Measurements from ENCODE around the gene CBLN3.
"Not testable (repeated sequence)": the region's sequence is repeated elsewhere in the genome, so short reads cannot be mapped to it uniquely, and the experiment has no call there.

The CBLN3 gene

DNA sequence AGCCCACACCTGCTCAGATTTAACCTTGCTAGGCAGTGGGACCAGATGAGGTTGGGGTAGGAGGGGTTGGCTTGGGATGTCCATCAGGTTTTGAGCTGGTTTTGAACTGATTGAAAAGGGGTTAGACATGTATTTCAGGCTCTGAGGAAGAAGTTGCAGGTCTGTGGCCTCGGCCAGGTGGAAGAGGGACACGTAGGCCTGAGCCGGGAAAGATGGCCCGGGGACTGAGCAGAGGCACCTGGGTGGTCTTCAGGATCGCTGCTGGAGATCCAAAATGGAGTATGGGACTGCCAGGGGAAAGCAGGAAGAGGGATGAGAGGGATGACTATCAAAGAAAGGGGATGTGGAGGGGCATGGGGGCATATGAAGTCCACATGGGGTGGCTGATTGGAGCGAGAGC is 23.1 kb downstream of the CBLN3 start:
- in situ Hi-C loops (cut with HindIII; ENCODE audit: low sequenced_read_pairs), result no loop called here

GRCh38 chr14:24404814-24405213 is 24.7 kb downstream of the CBLN3 start:
- in situ Hi-C loops (cut with HindIII; ENCODE audit: low sequenced_read_pairs), result no loop called here

DNA sequence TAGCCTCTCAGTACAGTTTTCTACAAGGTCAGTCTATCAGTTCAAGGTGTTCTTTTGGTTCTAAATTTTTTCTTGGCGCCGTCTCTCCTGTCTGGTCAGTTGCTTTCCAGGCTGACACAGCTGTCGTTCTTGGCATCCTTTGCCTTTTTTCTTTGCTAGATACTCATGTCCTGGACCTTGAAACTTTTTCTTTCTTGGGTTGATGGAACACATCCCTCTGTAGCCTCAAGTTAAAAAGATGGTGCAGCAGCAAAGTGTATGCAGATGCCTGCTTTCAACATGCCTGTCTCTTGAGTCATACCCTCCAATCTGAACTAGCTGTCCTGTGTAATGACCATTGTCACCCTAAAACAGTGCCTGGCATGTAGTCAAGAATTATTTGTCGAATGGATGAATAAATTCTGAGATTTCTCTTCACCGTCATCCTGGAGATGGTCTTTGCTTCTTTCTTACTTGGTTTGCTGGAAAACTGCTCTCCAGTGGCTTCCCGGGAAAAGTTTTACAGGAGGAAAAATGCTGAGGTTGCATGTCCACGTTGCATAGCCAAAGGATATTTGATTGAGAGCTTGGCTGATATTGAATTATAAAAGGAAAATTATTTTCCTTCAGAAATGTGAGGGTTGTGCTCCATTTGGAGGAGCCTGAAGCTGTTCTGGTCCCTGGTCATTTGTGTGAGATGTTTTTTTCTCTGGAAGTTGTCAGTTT is 26.0 kb downstream of the CBLN3 start:
- in situ Hi-C loops (cut with HindIII; ENCODE audit: low sequenced_read_pairs), result no loop called here

DNA sequence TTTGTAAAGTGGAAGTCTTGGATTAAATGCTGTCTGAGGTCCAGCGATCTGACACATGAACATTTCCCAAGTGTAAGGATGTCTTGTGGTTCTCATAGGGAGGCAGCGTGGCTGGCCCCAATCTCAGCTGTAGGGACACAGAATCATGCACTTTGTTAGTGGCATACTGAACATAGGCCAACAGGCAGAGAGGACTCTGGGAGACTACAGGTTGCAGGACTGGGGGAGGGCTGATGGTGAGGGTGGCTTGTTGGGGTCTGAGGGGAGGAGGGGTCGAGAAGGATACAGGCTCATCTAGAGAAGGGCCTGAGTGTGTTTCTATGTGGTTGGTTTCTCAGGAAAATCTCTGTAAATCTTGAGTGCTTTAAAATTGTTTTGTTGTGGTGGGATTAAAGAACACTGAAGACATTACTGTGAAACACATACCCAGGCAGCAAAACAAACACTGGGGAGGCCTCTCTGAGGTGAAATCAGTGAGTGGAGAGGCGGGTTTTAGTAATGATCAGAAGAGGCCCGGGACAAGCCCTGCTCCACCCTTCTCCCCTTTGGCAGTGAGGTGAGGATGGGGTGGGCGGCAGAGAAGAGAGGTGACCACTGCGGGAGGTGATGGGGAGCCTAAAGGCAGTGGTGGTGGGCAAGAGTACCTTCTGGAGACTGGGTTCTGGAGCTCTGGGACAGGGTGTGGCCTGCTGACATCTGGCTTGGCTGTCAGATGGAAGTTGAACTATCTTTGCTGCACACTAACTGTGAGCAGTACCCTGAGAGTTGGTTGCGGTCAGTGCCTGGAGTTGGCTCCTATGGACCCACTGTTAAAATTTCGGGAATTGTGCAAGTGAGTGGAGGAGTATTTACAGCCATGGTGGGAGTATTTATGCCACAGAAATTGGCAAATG is 27.4 kb downstream of the CBLN3 start:
- in situ Hi-C loops (cut with HindIII; ENCODE audit: low sequenced_read_pairs), result no loop called here

DNA sequence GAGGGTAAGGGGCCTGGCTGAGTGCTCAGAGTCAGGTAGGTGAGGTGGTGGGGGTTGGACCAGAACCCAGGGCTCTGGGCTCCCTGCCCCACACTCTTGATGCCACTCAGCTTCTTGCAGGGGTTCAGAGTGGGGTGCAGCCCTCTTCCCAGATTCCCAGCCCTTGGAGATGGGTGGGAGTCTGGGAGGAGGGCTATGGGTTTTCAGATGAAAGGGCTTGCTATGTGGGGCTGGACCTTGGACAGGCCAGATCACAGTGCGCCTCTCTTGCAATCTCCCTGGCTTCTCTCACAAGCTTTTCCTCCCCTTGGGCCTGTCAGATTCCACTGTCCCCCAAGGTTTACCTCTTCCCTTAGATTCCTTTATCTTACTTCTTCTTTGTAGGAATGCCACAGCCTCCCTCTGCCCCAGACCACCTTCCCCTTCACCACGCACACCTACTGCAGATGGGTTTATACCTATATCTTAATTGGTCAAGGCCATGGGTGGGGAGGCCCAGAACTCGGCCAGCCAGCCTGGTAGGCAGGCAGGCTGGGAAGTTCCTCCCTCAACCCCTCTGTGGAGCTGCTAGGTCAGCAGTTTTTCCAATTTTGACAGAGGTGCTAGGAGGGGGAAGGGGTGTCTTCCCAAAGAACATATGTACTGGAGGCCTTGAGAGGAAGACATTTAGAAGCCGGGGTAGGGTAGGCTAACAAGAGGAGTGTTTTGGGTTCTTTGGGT is 29.3 kb downstream of the CBLN3 start:
- in situ Hi-C loops (cut with HindIII; ENCODE audit: low sequenced_read_pairs), result no loop called here

- in situ Hi-C loops (cut with HindIII; ENCODE audit: low sequenced_read_pairs), result no loop called here
These were observed 30.0 kb downstream of the CBLN3 start for GRCh38 chr14:24399447-24399822.

GRCh38 chr14:24398653-24399446 is 30.6 kb downstream of the CBLN3 start, which contains the start of gene NYNRIN:
TSS of gene NYNRIN (plus strand) at chr14:24399003. CDS start at chr14:24399247, 244 bp downstream.
- in situ Hi-C loops (cut with HindIII; ENCODE audit: low sequenced_read_pairs), result no loop called here

DNA sequence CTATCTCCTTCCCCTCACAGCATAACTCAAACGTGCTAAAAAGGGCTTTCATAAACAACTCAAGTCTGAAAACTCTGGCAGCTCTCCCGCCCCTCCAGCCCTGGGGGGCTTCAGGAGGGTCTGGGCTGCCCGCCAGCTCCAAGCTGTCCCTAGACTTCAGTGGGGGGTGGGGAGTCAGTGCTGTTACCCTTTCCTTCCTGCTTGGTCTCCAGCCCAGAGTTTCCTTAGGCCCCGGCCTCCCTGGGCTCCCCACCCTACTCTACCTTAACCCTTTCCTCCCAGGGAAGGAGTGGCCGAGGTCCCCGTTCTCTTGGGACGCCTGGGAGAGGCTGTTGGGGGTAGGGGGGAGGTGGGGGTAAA is 31.2 kb downstream of the CBLN3 start:
- in situ Hi-C loops (cut with HindIII; ENCODE audit: low sequenced_read_pairs), result no loop called here

DNA sequence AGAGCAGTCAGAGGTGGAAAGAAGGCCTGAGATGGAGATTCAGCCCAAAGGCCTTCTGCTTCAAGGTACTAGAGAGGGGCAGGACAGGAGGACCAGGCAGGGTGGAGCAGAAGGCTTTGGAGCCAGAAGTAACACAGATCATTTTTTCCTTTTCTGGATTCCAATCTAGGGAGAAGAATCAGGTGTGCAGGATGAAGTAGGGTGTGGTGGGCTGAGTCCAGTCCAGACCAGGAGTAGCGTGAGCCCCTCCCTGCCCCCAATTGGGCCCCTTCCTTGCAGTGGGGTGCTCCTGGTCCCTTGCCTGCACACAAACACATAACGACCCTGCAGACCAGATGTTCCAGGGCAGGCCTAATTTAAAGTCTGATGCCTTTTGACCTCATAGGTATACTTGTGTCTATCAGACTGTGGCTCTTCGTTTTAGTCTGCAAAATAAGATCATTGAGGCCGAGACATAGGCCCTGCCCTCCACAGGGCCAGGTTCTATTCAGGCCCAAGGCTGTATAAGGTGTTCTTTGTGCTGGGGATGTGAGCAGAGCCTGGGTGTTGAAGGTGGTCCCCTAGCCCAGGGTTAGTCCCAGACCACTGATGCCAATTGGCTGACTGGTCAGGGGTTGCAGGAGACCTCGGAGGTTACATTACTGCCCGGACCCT is 31.7 kb downstream of the CBLN3 start:
- in situ Hi-C loops (cut with HindIII; ENCODE audit: low sequenced_read_pairs), result no loop called here

DNA sequence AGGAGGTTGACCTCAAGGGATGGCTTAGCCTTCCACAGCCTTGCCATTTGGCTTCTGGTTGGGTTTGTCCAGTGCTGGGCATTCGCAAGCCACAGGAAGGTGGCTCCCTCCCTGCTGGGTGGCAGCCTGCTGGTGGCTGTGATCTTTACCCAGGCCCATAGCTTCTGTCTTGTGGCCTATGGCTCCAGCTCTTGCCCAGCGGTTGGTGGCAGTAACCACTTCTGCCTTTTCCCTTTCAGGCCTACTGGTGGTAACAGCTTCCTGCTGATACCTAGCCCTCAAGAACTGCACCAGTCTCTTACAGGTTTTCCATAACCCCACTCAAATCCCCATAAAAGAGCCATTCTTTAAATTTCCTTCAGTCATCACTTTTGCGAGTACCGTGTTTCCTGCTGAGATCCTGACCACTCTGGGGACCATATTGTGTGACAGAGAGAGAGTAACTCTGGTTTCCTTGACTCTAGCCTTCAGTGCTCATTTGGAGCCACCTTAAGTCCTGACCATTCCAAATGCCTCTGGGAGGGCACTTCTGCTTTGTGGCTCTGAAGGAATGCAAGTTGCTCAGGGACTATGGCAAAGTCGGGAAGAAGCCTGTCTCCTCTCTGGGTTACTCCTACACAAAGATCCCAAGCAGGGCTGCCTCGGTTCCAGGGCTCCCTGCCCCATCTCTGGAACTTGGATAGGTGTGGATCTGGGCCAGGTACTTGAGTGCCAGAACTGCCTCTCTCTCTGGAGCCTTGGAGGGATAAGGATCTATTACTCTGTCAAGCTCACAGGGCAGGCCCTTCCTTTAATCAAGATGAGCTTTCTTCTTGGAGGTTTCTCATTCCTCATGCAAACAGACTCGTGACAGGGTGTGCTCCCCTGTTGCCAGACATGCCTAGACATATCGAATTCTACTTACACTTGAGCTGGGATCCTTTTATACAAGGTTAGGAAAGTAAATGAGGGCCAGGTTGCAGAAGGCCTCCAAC is 33.6 kb downstream of the CBLN3 start:
- in situ Hi-C loops (cut with HindIII; ENCODE audit: low sequenced_read_pairs), result no loop called here

- in situ Hi-C loops (cut with HindIII; ENCODE audit: low sequenced_read_pairs), result no loop called here
These were observed 35.2 kb downstream of the CBLN3 start for GRCh38 chr14:24394275-24394674.

DNA sequence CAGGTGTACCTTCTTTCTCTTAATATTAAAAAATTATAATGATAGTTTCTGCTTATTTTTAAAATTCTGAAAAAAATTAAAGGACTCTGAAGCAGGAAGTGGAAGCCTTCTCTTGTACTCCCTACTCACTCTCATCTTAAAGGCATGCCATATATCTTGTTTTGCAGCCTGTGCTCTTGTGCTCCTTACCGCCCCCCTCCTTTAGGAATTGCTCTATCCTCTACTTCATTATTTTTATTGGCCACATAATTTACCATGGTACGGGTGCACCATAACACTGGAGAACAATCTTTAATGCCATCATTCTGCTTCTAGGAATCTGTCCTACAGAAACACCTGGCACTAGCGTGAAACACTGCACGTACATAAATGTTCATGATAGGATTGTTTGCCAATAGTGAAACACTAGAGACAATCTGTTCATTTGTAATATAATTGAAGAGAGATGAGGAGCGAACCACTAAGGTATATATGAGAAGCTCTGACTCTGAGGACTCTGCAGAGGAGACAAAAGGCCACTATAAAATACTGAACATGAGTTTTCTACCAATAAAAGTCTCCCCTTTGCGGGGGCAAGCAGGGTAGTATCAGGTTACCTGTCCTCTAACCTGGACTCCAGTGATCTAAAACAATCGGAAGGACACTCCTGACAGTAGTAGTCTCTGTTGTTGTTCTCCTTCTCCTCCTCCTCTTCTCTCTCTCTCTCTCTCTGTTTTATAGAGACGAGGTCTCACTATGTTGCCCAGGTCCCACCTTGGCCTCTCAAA is 37.0 kb downstream of the CBLN3 start:
- in situ Hi-C loops (cut with HindIII; ENCODE audit: low sequenced_read_pairs), result no loop called here

DNA sequence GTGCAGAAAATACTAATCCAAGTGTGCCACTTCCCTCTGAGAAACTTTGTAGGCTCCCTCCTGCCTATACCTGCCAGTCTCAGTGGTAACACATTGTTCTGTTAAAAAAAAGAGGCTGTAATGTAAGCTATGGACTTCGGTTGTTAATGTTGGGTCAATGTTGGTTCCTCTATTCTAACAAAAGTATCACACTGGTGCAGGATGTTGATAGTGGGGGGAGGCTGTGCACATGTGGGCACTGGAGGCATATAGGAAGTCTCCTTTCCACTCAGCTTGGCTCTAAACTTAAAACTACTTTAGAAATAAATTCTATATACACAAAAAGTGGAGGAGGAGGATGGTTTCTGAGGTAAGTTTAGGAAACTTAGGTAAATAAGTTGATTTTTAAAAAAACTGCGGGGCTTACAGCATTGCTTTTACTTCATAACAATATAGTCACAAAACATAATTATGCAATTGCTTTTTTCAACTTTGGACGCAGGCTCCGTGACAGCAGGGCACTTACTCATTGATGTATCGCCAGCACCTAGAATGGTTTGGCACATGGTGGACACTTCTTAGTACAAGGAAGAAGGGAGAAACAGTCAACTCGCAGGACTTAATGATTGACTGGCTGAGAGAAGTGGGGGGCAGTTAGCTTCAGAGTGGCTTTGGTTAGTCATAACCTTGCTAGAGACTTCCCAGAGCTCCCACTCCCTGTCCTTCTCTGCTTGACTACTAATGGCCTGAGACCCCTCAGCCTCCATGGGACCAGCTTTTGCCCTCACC is 38.6 kb downstream of the CBLN3 start:
- in situ Hi-C loops (cut with HindIII; ENCODE audit: low sequenced_read_pairs), result no loop called here

DNA sequence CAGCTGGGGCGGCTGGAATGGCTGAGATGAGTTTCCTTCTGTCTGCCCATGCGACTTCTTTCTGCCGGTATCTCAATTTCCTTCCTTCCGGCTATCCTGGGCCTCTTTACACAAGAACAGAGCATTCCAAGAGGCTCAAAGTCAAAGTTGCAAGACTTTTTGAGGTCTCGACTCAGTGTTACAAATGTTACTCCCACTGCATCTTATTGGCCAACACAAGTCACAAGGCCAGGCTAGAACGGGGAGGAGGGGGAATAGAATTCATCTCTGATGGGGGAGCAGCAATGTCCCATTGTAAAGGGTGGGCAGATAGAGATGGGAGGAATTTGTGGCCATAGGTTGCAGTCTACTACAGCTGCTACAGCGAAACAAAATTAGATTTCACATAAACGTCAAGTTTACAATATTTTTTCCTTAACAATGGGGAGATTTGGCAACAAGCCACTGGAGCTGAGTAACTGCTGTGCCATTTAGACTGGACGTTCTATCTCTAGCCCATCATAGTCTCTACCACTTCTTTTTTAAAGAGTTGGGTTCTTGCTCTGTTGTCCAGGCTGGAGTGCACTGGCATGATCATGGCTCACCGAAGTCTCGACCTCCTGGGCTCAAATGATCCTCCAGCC is 40.1 kb downstream of the CBLN3 start:
- in situ Hi-C loops (cut with HindIII; ENCODE audit: low sequenced_read_pairs), result no loop called here

DNA sequence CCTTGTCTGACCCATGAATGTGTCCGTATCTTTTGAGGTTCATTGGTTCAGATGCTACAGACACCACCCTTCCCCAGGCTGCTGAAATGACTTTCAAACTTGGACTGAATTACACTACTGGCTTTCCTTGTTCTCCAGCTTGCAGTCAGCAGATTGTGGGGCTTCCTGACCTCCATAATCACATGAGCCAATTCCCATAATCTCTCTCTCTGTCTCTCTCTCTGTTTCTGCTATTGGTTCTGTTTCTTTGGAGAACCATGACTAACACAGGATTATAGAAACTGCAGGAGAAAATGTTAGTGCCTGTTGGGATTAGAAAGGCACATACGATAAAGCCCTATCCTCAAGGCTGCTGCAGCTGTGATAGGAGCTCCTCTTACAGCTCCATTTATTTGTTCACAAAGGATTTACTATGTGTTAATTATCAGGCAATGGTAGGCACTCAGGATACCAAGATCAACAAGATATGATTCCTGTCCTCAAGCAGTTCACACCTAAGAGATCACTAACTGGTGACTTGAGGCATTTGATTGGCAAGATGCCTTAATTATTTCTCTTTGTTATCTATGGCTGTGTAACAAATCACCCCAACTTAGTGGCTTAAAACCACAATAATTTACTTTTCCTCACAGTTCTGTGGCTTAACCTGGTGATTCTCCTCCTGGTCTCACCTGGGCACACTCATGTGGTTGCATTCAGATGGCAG is 40.8 kb downstream of the CBLN3 start:
- in situ Hi-C loops (cut with HindIII; ENCODE audit: low sequenced_read_pairs), result no loop called here

- in situ Hi-C loops (cut with HindIII; ENCODE audit: low sequenced_read_pairs), result not testable (repeated sequence)
These were observed 41.9 kb downstream of the CBLN3 start for GRCh38 chr14:24387579-24387978.

GRCh38 chr14:24387009-24387345 is 42.5 kb downstream of the CBLN3 start:
- in situ Hi-C loops (cut with HindIII; ENCODE audit: low sequenced_read_pairs), result no loop called here
